HL-60/S4 treated with phorbol 12-myristate 13-acetate at 8.2 ng/mL for 4 days and 3 days (cell line): ENCODE results near the gene CYP2C19.
"Not testable (repeated sequence)": the region's sequence is repeated elsewhere in the genome, so short reads cannot be mapped to it uniquely, and the experiment has no call there.

Experiments
- in situ Hi-C: fragments of 300-500 bp; cut with MboI; formaldehyde crosslinking; loops from 2 replicates; pipeline ENCODE4 v1.15.0; 2022; ENCODE audit warnings: low sequenced_read_pairs

CYP2C19 gene

GRCh38 chr10:94878649-94879048, 116.2 kb downstream of the CYP2C19 start:
- in situ Hi-C loops = no loop called here

DNA sequence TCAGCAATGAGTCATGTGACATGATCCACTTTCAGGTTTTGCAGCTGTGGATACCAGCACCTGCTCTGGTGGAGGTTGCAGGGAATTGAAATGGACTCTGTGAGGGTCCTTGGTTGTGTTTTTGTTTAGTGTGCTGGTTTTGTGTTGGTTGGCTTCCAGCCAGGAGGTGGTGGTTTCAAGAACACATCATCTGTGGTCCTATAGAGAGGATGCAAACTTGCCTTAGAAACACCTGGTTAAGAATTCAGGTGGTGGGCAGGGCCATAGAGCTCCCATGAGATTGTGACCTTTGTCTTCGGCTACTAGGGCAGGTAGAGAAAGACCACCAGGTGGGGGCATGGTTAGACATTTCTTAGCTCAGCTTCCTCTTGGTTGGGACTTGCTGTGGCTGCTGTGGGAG, 116.7 kb downstream of the CYP2C19 start:
- in situ Hi-C loops = no loop called here

DNA sequence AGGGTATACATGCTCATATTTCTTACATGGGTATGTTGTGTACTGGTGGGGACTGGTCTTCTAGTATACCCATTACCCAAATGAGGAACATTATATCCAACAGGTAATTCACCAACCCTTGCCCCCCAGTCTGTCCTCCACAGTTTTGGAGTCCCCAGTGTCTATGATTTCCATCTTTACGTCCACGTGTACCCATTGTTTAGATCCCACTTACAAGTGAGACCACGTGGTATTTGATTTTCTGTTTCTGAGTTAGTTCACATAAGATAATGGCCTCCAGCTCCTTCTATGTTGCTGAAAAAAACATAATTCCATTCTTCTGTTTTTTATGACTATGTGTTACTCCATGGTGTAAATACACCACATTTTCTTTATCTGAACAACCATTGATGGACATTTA, 126.6 kb downstream of the CYP2C19 start:
- in situ Hi-C loops = no loop called here

- in situ Hi-C loops = no loop called here
Measured at GRCh38 chr10:94890264-94891022, 128.0 kb downstream of the CYP2C19 start.

GRCh38 chr10:94898414-94898813, 135.9 kb downstream of the CYP2C19 start:
- in situ Hi-C loops = not testable (repeated sequence)

- in situ Hi-C loops = no loop called here
Measured at GRCh38 chr10:94902080-94902479, 139.6 kb downstream of the CYP2C19 start.

DNA sequence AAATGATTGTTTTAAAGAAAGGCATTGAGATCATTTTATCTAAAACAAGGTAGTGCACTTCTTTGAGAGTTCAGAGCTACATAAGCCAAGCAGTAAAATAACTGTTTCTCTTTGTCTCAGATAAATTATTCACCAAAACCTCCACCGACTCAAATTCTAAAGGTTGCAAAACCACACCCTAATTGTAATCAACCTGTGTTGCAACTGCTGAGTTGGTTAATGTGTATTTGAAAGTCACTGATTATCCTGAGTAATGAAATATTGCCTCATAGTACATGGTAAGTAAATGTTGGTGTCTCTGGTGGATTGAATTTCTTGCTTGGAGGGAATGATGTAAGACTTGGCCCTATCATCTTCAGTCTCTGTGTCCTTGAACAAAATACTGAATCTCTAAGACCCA, 140.1 kb downstream of the CYP2C19 start:
- in situ Hi-C loops = no loop called here
